ENCODE measurements around the gene DNAJB8. TPM values are rescaled to one million over a fixed set of nuclear protein-coding genes. Genes with fewer than 3 reads are reported as not detected.

The DNAJB8 gene
- total and polyA plus RNA-seq, 9 of the 15 experiments (the other 6 are each of a cell fraction or from before 2014, with no cell fraction given): not detected

DNA sequence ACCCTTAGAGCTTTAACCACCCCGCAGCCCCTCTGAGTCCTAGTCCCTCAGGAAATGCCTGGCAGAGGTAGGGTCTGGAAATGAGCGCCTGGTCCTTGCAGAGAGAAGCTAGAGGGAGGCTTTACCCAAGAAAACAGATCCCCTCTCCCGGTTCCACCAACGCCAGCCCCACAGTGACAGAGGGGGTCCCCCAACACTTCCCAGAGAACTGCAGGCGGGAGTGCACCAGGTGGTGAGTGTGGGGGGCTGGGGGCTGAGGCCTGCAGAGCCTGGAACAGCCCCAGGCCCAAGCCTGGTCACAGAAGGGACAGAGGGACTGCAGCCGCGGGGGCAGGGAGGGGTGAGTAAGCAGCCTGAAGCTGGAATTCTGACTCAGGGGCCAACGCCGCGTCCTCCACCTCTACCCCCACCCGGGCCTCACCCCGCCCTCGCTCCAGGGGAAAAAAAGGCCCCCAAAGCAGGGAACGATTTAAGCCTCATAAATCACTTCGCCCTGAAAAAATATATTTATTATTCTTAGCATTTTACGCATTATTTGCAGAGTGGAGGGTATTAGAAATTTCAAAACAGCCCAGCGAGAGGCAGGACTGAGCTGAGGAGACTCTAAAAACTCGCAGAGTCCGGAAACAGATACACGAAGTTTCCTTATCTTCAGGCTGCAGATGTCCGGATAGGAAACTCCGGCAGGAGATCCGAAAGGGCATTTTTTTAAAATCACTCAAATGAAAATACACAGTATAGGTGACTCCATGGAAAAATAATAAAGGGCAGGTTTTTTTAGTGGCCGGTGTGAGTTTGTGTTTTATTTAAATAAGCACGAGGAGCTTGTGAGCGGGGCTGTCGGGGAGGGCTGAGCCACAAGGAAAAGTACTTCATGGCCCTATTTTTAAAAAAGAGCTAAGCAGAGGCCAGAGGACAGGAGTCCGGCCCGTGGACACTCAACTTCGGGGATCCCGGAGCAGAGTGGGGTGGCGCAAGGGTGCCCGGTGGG lies 16.3 kb upstream of the DNAJB8 start (continued):
- TF ChIP-seq, protein P1, sequence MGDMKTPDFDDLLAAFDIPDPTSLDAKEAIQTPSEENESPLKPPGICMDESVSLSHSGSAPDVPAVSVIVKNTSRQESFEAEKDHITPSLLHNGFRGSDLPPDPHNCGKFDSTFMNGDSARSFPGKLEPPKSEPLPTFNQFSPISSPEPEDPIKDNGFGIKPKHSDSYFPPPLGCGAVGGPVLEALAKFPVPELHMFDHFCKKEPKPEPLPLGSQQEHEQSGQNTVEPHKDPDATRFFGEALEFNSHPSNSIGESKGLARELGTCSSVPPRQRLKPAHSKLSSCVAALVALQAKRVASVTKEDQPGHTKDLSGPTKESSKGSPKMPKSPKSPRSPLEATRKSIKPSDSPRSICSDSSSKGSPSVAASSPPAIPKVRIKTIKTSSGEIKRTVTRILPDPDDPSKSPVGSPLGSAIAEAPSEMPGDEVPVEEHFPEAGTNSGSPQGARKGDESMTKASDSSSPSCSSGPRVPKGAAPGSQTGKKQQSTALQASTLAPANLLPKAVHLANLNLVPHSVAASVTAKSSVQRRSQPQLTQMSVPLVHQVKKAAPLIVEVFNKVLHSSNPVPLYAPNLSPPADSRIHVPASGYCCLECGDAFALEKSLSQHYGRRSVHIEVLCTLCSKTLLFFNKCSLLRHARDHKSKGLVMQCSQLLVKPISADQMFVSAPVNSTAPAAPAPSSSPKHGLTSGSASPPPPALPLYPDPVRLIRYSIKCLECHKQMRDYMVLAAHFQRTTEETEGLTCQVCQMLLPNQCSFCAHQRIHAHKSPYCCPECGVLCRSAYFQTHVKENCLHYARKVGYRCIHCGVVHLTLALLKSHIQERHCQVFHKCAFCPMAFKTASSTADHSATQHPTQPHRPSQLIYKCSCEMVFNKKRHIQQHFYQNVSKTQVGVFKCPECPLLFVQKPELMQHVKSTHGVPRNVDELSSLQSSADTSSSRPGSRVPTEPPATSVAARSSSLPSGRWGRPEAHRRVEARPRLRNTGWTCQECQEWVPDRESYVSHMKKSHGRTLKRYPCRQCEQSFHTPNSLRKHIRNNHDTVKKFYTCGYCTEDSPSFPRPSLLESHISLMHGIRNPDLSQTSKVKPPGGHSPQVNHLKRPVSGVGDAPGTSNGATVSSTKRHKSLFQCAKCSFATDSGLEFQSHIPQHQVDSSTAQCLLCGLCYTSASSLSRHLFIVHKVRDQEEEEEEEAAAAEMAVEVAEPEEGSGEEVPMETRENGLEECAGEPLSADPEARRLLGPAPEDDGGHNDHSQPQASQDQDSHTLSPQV (IDR thresholded peaks at IDR 0.05): peak; percentile 43; the same call in 1 of the 2 replicates
- TF ChIP-seq CREB1 (IDR thresholded peaks at IDR 0.05) (peak; percentile 12; the same call in 1 of the 2 replicates), CREB1 (CRISPR knock-in tag; IDR thresholded peaks at IDR 0.05) (no peak), SMARCA4 (IDR thresholded peaks at IDR 0.05) (peak; percentile 89), PHF8 (IDR thresholded peaks at IDR 0.05; ENCODE audit: borderline replicate concordance, low read length) (no peak), ZNF24 (IDR thresholded peaks at IDR 0.05) (no peak), NCOR1 (IDR thresholded peaks at IDR 0.05) (peak; percentile 80), TEAD4 (IDR thresholded peaks at IDR 0.05; ENCODE audit: low read length) (peak; percentile 80), TEAD4 (CRISPR knock-in tag; IDR thresholded peaks at IDR 0.05; ENCODE audit: borderline replicate concordance) (no peak), TAF1 (IDR thresholded peaks at IDR 0.05; ENCODE audit: control insufficient read depth, extremely low read depth, insufficient read depth, low read length, severe bottlenecking) (no peak), C11orf30 (IDR thresholded peaks at IDR 0.05; ENCODE audit: low read depth) (peak; percentile 38; the same call in 1 of the 2 replicates), GTF2E2 (tag; IDR thresholded peaks at IDR 0.05) (peak; percentile 62), RFX5 (IDR thresholded peaks at IDR 0.05; ENCODE audit: low read depth, low read length) (no peak), ETV5 (CRISPR knock-in tag; IDR thresholded peaks at IDR 0.05; ENCODE audit: low read depth) (peak; percentile 77)
- TF ChIP-seq, protein P2, sequence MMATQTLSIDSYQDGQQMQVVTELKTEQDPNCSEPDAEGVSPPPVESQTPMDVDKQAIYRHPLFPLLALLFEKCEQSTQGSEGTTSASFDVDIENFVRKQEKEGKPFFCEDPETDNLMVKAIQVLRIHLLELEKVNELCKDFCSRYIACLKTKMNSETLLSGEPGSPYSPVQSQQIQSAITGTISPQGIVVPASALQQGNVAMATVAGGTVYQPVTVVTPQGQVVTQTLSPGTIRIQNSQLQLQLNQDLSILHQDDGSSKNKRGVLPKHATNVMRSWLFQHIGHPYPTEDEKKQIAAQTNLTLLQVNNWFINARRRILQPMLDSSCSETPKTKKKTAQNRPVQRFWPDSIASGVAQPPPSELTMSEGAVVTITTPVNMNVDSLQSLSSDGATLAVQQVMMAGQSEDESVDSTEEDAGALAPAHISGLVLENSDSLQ (IDR thresholded peaks at IDR 0.05): no peak
- TF ChIP-seq, protein P3, sequence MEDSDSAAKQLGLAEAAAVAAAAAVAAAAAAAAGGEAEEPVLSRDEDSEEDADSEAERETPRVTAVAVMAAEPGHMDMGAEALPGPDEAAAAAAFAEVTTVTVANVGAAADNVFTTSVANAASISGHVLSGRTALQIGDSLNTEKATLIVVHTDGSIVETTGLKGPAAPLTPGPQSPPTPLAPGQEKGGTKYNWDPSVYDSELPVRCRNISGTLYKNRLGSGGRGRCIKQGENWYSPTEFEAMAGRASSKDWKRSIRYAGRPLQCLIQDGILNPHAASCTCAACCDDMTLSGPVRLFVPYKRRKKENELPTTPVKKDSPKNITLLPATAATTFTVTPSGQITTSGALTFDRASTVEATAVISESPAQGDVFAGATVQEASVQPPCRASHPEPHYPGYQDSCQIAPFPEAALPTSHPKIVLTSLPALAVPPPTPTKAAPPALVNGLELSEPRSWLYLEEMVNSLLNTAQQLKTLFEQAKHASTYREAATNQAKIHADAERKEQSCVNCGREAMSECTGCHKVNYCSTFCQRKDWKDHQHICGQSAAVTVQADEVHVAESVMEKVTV (CRISPR knock-in tag; IDR thresholded peaks at IDR 0.05): 0 out of 2 replicates have a peak, but pooled peaks have one; percentile 21
- TF ChIP-seq, protein P4, sequence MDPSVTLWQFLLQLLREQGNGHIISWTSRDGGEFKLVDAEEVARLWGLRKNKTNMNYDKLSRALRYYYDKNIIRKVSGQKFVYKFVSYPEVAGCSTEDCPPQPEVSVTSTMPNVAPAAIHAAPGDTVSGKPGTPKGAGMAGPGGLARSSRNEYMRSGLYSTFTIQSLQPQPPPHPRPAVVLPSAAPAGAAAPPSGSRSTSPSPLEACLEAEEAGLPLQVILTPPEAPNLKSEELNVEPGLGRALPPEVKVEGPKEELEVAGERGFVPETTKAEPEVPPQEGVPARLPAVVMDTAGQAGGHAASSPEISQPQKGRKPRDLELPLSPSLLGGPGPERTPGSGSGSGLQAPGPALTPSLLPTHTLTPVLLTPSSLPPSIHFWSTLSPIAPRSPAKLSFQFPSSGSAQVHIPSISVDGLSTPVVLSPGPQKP (CRISPR knock-in tag; IDR thresholded peaks at IDR 0.05): no peak

Measured in K562 (cell line).